ENCODE results near the gene CMTM3.
"Not testable (repeated sequence)": the region's sequence is repeated elsewhere in the genome, so short reads cannot be mapped to it uniquely, and the experiment has no call there.

The CMTM3 gene, protein sequence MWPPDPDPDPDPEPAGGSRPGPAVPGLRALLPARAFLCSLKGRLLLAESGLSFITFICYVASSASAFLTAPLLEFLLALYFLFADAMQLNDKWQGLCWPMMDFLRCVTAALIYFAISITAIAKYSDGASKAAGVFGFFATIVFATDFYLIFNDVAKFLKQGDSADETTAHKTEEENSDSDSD

DNA sequence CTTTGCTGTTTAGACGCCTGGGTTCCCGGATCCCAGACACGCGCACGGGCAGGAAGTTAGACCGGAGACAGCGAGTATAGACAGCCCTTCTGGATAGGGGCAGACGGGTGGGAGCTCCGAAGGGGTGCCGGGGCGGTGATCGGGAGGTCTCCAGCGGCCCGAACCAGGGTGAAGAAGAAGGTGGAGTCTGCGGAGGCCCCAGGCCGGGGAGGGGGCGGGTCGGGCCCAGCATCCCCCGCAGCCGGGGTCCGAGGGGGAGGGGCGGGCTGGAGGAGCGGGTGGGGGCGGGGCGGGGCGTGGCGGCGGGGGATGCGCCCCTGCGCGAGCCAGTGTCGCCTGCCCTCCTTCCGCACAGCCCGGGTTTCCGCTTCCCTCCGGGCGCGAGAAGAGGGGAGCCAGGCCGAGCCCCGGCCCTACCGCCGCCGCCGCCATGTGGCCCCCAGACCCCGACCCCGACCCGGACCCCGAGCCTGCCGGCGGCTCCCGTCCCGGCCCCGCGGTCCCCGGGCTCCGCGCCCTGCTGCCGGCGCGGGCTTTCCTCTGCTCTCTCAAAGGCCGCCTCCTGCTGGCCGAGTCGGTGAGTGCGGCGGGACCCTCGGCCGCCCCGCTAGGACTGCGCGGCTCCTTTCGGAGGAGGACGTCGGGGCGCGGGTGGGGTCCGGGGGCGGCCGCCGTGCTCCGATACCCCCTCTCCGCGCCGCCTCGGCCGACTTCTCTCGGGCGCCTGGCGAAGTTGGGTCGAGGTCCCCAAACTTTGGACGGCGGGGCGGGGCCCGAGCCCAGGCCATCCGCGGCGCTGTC lies at the start of gene CMTM3:
CMTM3 (plus strand) TSS at position 329 of the 801 bp plus-strand sequence; CDS start at position 431, 102 bp downstream.
- peak in 14 of 56 donors; percentile 16 to 61 (median 44) for DNase-seq

DNA sequence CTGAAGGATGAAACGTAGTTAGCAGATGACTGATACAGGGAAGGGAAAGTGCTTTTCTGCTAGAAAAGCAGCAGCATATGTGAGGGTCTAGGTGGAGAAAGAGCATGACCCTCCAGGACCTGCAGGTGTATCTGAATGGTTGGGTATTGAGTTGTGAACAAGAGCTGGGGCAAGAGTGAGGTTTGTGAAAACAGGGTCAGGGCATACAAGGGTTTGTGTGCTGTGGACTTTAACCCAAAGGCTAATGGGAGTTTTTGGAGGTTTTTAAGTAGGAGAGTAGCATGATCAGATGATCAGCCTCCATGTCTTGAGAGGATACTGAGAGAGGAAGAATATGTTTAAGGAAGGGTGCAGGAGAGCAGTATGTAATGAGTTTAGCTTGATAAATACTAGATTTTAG lies 44.4 kb upstream of the CMTM3 start:
- no peak for DNase-seq

DNA sequence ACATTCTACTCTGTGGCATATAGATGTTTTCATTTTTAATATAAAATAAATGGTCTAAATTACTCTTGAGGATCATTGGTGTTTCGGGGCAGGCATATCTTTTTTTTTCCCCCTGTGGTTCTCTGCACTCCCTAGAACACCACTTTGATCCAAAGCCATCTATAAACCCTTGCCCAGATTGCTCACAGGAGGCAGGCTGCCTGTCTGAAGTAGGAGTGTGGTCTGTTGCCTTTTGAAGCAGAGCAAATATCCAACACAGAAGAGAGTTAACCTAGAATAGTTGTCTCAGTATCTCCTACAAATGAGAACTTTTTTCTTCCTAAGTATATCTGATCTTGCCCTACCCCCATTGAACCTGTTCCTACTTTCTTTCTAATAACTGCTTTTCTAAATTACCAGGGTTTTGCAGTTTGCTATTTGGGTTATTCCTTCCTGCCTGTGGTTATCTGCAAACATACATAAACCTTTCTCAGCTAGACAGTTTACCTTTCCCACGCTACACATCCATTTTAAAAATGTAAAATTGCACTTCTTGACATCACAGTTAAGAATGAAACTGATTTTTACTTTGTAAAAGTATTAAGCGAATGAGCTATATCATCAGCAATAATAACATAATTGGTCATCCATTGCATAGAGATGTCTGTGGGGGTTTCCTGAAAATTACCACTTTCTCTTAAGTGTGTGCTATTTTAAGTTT lies 43.0 kb upstream of the CMTM3 start:
- no peak for DNase-seq

DNA sequence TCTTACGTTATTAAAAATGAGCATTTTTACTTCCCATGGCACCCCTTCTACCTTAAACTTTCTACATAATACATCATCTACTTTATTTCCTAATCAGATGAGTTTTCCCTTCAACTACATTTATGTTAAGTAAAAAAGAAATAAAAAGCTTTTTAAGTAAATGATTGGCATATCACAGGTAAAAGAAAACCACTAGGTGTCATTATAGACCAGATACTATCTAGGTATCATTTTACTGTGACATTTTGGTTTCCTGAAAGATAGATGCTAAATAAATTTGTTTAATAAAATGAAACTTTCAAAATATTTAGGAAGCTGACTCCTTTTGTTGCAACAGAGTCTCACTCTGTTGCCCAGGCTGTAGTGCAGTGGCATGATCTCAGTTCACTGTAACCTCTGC lies 42.1 kb upstream of the CMTM3 start:
- no peak for DNase-seq

DNA sequence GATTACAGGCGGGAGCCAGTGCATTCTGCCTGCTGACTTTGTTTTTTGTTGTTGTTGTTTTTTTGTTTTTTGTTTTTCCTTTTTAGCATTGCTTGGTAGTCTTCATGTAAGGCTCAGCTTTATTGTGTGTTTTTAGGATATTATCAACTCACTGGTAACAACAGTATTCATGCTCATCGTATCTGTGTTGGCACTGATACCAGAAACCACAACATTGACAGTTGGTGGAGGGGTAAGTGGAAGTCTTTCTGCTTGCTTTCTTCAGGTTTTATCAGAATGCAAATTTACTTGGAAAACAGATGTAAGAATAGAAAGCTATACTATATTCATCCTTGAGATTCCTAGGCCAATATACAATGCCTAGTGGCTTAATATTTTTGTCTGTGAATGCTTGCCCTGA lies 41.5 kb upstream of the CMTM3 start:
- DNase-seq: no peak

DNA sequence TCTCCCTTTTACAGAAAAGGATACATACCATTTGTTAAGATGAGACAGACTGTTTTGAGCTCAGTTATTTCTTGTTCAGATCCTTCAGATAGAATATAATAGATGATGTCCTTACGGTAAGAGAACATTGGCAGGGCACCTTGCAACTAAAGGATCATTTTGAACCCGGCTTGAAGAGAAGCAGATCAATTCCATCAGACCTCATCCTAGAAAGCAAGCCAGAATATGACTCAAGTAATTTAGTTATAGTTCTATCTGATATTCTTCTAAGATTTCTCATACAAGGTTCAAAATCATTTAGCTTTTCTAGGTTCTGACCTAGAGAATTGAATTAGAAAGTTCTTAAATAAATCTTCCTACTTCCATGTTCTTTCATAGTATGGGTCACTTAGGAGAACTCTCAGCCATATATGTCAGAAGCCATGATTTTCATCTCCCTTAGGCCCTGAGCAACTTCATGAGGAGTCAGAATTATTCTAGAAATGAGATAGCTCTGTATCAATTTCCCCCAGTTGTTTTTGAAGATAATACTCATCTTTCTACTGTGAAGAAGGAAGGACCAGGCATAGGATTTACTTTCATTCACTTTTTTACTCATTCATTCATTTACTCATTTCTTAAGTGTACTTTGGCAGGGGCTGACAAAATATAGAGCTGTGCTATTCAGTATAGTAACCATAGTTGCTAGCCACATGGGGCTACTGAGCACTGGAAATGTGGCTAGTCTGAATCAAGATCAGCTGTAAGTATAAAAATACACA lies 40.8 kb upstream of the CMTM3 start:
- DNase-seq: no peak

DNA sequence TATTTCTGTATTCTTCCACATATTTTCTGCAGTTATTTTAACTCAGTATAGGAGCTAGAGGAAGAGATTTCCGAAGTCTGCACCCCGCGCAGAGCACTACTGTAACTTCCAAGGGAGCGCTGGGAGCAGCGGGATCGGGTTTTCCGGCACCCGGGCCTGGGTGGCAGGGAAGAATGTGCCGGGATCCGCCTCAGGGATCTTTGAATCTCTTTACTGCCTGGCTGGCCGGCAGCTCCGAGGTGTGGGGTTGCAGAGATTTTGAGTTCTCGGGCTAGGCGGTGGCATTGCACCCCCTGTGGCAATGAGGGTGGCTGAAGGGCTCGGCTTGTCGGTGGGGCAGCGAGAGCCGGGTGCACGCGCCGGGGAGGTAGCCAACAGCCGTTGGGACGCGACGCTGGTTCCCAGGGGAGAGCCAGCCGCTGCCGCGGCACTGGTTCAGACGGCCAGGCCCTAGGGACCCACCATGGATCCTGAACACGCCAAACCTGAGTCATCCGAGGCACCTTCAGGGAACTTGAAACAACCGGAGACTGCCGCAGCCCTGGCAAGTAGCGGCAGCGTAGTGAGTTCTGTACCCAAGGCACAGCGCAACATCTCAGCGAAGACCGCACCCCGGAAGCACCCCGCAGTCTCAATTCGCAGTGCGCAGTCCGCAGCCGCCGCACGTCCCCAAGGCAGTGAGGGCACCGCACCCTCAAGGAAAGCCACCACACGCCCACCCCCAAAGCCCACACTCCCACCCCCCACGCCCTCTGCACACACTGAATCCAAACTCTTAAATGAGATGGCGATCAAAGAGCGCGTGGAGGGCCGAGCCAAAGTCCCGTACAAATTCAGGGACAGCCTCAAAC lies 38.2 kb upstream of the CMTM3 start, which contains the start of gene CMTM1:
CMTM1 (plus strand) TSS at position 389 of the 851 bp plus-strand sequence; CDS start at position 464, 75 bp downstream.
- DNase-seq: no peak

DNA sequence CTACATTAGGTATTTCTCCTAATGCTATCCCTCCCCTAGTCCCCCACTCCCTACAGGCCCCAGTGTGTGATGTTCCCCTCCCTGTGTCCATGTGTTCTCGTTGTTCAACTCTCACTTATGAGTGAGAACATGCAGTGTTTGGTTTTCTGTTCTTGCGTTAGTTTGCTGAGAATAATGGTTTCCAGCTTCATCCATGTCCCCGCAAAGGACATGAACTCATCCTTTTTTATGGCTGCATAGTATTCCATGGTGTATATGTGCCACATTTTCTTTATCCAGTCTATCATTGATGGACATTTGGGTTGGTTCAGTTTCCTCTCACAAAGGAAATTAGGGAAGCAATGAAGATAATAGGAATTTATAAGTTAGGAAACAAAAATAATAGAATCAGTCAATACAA lies 37.2 kb upstream of the CMTM3 start:
- not testable (repeated sequence) for DNase-seq

DNA sequence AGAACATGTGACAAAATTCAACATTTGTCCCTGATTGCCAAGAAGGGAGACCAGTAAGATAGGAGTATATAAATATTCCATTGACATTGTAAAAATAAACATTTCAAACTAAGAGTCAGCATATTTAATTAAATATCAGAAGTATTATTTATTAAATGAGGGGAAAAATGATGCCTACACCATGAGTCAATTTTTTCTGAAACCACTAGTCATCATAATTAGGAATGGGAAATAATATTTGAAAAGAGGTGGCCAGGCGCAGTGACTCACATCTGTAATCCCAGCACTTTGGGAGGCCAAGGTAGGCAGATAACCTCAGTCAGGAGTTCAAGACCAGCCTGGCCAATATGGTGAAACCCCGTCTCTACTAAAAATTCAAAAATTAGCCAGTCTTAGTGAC lies 36.1 kb upstream of the CMTM3 start:
- no peak for DNase-seq

DNA sequence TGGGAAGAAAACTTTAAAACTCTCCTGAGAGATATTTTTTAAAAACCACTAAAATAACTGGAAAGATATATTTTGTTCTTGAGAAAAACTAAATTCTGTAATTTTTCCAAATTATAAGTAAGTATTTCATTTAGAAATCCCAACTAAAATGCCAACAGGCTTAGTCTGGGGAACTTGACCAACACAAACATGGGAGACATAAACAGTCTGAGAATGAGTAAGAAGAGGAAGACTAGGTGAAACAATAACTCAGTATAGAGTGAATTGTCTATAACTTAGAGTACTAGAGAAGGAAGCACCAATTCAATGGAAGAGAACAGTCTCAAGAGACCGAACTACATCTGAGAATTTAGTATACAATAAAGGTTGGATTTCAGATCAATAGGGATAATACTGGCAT lies 35.4 kb upstream of the CMTM3 start:
- DNase-seq: no peak

DNA sequence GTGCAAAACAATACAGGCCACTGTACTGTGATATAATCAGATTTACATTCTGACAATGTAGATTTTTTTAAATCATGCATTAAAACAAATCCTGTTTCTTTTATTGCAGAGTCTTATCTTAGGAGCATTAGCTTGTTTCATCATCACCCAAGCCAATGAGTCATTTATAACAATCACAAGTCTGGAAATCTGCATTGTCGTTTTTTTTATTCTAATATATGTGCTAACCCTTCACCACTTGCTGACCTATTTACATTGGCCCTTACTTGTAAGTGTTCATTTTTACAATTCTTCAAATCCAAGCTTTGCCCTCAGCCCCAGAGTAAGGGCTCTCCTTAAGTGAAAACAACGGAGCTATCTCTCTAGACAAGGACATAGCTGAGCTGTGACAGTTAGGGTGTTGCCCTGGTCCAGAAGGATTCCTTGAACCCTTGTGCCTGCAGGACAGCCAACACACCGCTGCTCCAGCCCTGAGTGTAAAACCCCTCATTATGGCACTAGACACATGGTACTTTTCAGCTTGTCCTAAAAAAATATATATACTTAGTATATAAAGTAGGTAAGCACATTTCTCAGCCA lies 34.6 kb upstream of the CMTM3 start:
- DNase-seq: no peak

DNA sequence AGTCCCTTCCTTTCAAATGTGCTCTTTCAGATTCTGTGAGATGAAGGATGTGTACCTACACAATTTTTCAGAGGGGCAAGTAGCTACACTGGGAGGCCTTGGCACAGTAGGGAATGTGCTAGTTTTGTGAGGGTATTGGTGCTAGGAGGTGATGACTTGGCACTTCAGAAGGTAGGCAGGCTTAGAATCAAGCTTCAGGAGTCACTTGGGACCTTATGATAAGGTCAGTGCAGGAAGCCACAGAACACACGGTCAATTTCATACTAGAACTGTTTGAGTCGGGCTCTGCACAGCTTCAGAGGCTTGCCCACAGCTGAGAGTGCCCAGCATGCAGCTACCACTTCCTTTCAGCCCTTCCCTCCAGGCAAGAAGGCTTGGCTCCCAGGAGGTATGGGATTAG lies 32.1 kb upstream of the CMTM3 start:
- no peak for DNase-seq

DNA sequence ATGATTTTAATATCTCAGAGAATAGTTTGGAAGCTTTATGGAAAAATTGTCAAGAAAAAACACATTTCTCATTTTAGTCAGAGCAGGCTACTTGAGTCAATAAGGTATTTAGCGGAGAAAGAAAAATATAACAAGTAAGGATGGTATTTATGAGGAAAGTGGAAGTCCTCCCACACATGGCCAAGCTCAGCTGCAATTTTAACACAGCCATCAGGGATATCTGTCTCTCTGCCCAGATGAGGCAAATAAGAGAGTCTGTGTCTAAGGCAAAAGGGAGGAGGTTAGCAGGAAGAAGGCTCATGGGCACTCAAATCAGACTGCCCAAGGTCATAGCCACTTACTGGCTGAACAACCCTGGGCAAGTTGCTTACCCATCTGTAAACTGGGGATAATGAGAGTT lies 30.4 kb upstream of the CMTM3 start:
- DNase-seq: no peak

DNA sequence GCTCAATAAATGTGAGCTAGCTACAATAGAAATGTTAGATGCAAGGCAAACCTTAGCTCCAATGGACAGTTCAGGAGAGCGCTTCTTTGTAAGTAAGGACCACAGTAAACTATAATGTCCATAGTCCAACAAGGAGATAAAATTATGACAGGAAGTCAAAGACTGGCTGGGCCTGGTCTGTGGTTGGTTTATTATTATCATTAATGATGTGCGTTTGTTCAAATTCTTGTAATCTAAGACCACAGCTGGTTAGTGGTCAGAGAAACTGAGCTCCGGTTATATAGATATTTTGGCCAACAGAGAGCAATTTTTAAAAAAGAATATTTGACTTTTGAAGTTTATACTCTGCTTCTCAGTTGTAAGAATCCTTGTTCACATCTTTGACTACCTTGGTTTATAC lies 30.0 kb upstream of the CMTM3 start:
- no peak for DNase-seq

DNA sequence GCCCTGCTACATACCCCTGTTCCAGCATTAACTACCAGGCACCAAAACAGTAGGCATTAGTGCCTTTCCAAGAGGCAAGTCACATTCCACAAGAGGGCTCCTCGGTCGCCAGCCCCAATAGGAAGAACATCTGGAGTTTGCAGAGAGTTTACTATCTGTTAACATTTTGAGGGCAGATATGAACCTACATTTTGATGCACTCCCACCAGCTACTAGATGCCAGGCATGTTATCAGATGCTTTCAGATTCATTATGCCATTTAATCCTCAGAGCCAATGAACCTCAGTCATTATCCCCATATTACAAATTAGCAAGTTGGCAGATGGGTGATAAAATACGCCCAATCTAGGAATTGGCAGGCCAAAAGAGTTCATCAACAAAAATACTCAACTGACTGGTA lies 29.4 kb upstream of the CMTM3 start:
- no peak for DNase-seq

DNA sequence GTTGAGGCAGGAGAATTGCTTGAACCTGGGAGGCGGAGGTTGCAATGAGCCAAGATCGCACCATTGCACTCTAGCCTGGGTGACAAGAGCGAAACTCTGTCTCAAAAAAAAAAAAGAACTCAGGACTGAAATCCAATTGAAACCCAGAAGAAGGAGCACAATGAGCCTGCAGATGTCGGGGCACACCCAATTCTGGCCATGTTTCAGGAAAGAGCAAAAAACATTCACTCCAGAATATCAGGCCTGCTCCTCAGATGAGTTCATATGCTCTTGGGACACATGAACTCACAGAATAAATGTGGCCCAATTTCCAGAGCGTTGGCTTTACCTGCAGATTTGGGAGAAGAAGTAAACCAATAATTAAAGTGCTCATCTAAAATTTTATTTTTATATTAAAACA lies 28.2 kb upstream of the CMTM3 start:
- DNase-seq: no peak

DNA sequence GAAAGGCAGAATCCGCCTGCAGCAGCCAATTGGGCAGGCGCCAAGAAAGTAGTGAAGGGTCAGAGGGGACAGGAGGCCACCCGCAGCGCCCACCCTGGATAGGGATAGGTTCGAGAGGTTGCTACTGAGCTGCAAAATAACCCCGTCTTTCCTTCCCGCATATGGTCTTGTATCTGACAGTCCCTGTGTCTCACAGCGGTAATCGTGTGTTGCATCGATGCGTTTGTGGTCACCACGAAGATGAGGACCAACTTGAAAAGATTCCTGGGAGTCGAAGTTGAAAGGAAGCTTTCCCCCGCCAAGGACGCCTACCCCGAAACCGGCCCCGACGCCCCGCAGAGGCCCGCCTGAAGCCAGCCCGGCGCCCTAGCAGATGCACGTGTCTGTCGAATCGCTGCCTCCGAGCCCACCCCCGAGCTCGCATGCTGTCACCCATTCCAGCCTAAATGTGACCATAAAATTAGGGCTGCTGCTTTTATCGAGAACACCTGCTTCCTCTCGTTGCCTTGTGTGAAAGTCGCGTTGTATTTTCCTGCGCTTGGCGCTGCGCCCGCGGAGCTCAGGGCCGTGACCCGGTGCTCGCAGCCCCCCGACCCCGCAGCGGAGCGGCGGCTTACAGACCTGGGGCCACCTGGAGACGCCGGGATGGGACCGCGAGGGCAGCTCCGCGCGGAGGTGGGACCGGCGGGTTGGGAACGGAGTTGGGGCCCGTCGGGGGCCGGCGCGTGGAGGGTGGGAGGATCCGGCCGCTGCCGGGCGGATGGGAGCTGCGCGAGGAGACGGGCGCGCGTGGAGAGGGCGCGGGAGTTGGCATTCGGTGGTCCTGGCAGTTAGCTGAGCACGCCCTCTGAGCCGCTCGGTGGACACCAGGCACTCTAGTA lies 25.6 kb upstream of the CMTM3 start, which contains the start of gene CMTM2:
CMTM2 (plus strand) TSS at position 813 of the 881 bp plus-strand sequence. CDS start 145 bp downstream, outside the sequence.
- DNase-seq: no peak

DNA sequence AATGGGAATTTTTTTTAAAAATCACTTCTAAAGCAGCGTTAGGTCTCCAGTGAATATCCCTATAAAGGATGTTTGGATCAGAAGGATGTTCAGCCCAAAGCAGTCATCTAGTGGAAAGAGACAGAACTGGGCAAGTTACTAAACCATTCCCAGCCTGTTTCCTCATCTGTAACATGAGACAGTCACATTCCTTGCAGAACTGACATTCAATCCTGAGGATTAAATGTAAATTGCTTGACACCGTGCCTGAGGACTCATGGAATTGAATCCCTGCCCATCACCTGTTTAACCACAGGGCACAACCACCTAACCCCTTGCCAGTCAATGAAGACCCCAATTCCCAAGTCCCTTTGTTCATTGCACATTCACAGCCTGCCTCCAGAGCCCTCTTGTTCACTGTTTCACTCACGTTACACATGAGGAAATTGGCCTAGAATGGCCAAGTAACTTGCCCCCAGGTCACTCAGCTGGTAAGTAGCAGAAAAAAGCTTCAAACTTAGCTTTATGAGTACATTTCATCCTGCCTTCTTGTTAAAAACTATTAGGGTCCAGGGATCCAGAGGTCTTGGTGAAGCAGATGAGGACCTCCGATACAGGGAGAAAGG lies 23.8 kb upstream of the CMTM3 start:
- no peak for DNase-seq

Measured in amygdala (tissue), 56 donors.